Skeletal muscle tissue (tissue), 4 donors: ENCODE results near the gene PAGE2B. TPM values are rescaled to one million over a fixed set of nuclear protein-coding genes. Genes with fewer than 3 reads are reported as not detected.
"Not testable (repeated sequence)": the region's sequence is repeated elsewhere in the genome, so short reads cannot be mapped to it uniquely, and the experiment has no call there.

Experiments
- H3K27ac ChIP-seq: one replicate; pipeline ENCODE4 v1.7.0; 2013; ENCODE audit warnings: mild to moderate bottlenecking, low read depth, low read length, inconsistent platforms
- H3K27me3 ChIP-seq, 3 donors: one replicate each; pipeline ENCODE4 v1.7.0; 2013; ENCODE audit warnings: low read length in 3 of 3; ENCODE audit not compliant: control insufficient read depth in 3 of 3, insufficient read depth in 3 of 3
- H3K36me3 ChIP-seq, 3 donors: one replicate each; pipeline ENCODE4 v1.7.0; 2013; ENCODE audit warnings: low read length in 3 of 3; ENCODE audit not compliant: control insufficient read depth in 3 of 3, insufficient read depth in 3 of 3
- H3K4me1 ChIP-seq, 3 donors: one replicate each; pipeline ENCODE4 v1.7.0; 2013; ENCODE audit warnings: low read length in 3 of 3, mild to moderate bottlenecking in 3 of 3; ENCODE audit not compliant: control insufficient read depth in 3 of 3, insufficient read depth in 3 of 3
- H3K4me3 ChIP-seq, 3 donors: one replicate each; pipeline ENCODE4 v1.7.0; 2013; ENCODE audit warnings: low read length in 3 of 3
- H3K9ac ChIP-seq, 3 donors: one replicate each; pipeline ENCODE4 v1.7.0; 2013; ENCODE audit warnings: low read length in 3 of 3, mild to moderate bottlenecking in 3 of 3, moderate library complexity in 2 of 3, low read depth in 1 of 3
- H3K9me3 ChIP-seq, 3 donors: one replicate each; pipeline ENCODE4 v1.7.0; 2013; ENCODE audit warnings: low read length in 3 of 3; ENCODE audit not compliant: control insufficient read depth in 3 of 3
- total RNA-seq: library from RNA; depleted of rRNA; stranded (reverse); fragments of >200 nt; gene quantifications from one replicate; pipeline ENCODE4 v1.2.3, GENCODE V29; 2014
- donor health status: Osteomylitis.

PAGE2B gene
- total RNA-seq, 1 donor from 2014 or later: not detected

DNA sequence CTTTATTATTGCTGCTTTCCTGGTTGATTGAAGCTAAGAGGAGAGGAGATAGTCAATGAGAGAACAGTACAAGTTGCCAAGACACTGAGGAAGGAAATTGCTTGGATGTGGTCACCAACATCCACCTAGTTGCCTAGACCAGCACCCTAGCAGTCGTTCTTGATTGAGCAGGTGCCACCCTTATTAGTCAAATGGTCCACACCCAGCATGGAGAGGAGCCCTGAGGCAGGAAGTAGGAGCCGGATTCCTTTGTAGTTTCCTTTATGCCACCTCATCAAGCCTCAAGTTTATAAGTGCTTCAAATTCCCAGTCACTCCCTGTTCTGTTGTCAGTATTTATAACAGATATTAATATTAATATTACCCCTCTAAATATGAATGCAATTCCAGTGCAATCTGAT, 33.1 kb downstream of the PAGE2B start:
- no peaks in the 10 kb centered on the region for H3K27me3 ChIP-seq
- no peaks in the 10 kb centered on the region for H3K9me3 ChIP-seq
- H3K9ac ChIP-seq: no peak overlapping the region
- H3K4me3 ChIP-seq: no peak overlapping the region
- H3K27ac ChIP-seq: no peak overlapping the region
- no peaks in the 10 kb centered on the region for H3K36me3 ChIP-seq
- H3K4me1 ChIP-seq: no peaks in the 10 kb centered on the region

GRCh38 chrX:55109306-55109705, 34.5 kb downstream of the PAGE2B start:
- Histone ChIP-seq H3K9ac (no peak overlapping the region), H3K4me1 (no peaks in the 10 kb centered on the region), H3K36me3 (no peaks in the 10 kb centered on the region), H3K27ac (no peak overlapping the region), H3K27me3 (no peaks in the 10 kb centered on the region), H3K4me3 (no peak overlapping the region), H3K9me3 (no peaks in the 10 kb centered on the region)

- no peaks in the 10 kb centered on the region for H3K9me3 ChIP-seq
- H3K4me1 ChIP-seq: no peaks in the 10 kb centered on the region
- H3K4me3 ChIP-seq: no peak overlapping the region
- no peak overlapping the region for H3K27ac ChIP-seq
- H3K36me3 ChIP-seq: no peaks in the 10 kb centered on the region
- H3K9ac ChIP-seq: no peak overlapping the region
- no peaks in the 10 kb centered on the region for H3K27me3 ChIP-seq
Observed at GRCh38 chrX:55111578-55112254, 36.9 kb downstream of the PAGE2B start.

DNA sequence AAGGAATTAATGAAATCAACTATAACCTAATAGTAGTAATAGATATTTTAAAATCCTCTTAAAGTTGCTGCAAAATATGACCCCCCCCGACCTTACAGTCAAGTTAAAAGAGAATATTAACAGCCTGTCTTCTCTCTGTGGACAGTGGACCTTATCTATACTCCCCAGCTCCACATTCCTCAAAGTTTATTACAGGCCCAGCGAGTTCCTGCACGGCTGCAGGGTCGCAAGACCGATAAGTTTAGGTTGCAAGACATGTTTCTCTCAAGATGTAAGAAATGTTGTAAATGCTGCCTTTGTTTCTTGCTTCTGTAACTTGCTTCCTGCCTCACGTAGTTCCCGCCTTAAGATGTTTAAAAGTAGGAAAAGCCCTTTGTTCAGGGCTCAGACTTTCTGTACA, 41.8 kb downstream of the PAGE2B start:
- not testable (repeated sequence) for H3K9me3 ChIP-seq, H3K4me3 ChIP-seq, H3K4me1 ChIP-seq, H3K27ac ChIP-seq, H3K36me3 ChIP-seq, H3K9ac ChIP-seq
- H3K27me3 ChIP-seq: peaks cover 0 to 12% (median 0%) of the 10 kb centered on the region in 3 donors

GRCh38 chrX:55118574-55118973, 43.7 kb downstream of the PAGE2B start:
- peaks cover 0 to 12% (median 0%) of the 10 kb centered on the region in 3 donors for H3K27me3 ChIP-seq
- H3K27ac ChIP-seq: no peak overlapping the region
- H3K9ac ChIP-seq: no peak overlapping the region
- H3K36me3 ChIP-seq: no peaks in the 10 kb centered on the region
- no peaks in the 10 kb centered on the region for H3K9me3 ChIP-seq
- H3K4me3 ChIP-seq: no peak overlapping the region
- H3K4me1 ChIP-seq: no peaks in the 10 kb centered on the region

DNA sequence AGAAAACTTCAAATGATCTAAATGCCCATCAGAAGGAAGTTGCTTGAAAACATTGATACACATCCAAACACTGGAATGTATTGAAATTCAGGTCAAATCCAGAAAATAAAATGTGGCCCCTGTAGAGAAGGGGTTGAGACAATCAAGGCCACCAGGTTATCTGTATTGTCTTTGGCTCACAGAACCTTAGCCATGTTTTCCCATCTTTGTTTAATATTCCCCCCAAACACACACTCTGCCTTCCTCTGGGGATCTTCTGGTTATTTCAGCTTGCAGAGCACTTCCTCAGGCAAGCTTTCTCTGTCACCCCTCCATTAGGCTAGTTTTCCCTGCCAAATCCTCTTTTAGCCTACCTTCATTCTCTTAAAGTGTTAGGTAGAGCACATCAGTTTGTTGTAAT, 44.4 kb downstream of the PAGE2B start:
- Histone ChIP-seq H3K9ac (no peak overlapping the region), H3K27me3 (peaks cover 0 to 16% (median 0%) of the 10 kb centered on the region in 3 donors), H3K4me1 (no peaks in the 10 kb centered on the region), H3K27ac (no peak overlapping the region), H3K9me3 (no peaks in the 10 kb centered on the region), H3K4me3 (no peak overlapping the region), H3K36me3 (no peaks in the 10 kb centered on the region)

GRCh38 chrX:55119712-55120111, 44.9 kb downstream of the PAGE2B start:
- Histone ChIP-seq H3K27me3 (peaks cover 0 to 16% (median 0%) of the 10 kb centered on the region in 3 donors), H3K9me3 (no peaks in the 10 kb centered on the region), H3K4me1 (no peaks in the 10 kb centered on the region), H3K36me3 (no peaks in the 10 kb centered on the region), H3K4me3 (no peak overlapping the region), H3K27ac (no peak overlapping the region), H3K9ac (no peak overlapping the region)

GRCh38 chrX:55120761-55121358, 46.0 kb downstream of the PAGE2B start:
- Histone ChIP-seq H3K9ac (no peak overlapping the region), H3K27me3 (peaks cover 0 to 16% (median 0%) of the 10 kb centered on the region in 3 donors), H3K27ac (no peak overlapping the region), H3K9me3 (no peaks in the 10 kb centered on the region), H3K4me3 (no peak overlapping the region), H3K4me1 (no peaks in the 10 kb centered on the region), H3K36me3 (no peaks in the 10 kb centered on the region)

DNA sequence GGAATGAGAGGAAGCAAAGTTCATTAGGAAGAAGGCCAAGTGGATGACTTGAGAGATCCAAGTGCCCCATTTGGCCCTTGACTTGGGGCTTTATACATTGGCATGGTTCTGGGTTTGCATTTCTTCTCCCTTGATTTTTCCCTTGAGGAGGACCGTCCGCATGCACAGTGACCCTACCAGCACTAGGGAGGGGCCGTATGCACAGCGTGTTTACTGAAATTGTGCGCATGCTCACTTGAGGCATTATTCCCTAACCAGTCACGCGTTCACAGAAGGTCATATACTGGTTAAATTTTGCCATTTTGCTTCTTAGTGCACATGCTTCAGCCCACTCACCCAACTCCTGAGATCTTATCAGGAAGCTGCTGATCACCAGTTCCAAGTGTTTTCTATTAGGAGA, 49.1 kb downstream of the PAGE2B start:
- Histone ChIP-seq H3K9ac (no peak overlapping the region), H3K27me3 (peaks cover 0 to 13% (median 0%) of the 10 kb centered on the region in 3 donors), H3K27ac (no peak overlapping the region), H3K36me3 (no peaks in the 10 kb centered on the region), H3K4me1 (no peaks in the 10 kb centered on the region), H3K9me3 (no peaks in the 10 kb centered on the region), H3K4me3 (no peak overlapping the region)

DNA sequence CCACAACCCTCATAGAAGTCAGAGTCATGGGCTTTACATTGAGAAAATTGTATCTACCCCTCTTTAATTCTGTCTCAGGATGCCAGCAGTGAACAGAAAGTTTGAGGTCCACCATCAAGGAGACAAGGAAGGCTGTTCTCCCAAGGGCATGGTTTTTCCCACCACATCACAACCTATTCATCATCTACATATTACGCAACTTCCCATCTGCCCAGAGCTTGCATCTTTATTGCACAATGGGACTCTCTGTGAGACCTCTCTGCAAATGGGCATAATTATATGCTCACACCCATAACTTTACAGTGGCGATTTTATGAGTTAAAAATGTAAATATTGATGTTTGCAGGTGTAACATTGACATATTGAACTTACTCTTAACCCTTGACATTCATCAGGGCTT, 52.9 kb downstream of the PAGE2B start:
- H3K4me3 ChIP-seq: no peak overlapping the region
- H3K27me3 ChIP-seq: peaks cover 0 to 5% (median 0%) of the 10 kb centered on the region in 3 donors
- H3K9me3 ChIP-seq: no peaks in the 10 kb centered on the region

More for the DNA sequence above, 52.9 kb downstream of the PAGE2B start:
- Histone ChIP-seq H3K27ac (no peak overlapping the region), H3K9ac (no peak overlapping the region), H3K4me1 (no peaks in the 10 kb centered on the region), H3K36me3 (no peaks in the 10 kb centered on the region)
